ELF-1 (cell line): Measurements from ENCODE around the gene UCHL1.

Source experiments
- DNase-seq: peaks from one replicate; pipeline ENCODE4 v3.0.0-alpha.2; 2016; ENCODE audit warnings: low read depth, low spot score

Gene UCHL1

DNA sequence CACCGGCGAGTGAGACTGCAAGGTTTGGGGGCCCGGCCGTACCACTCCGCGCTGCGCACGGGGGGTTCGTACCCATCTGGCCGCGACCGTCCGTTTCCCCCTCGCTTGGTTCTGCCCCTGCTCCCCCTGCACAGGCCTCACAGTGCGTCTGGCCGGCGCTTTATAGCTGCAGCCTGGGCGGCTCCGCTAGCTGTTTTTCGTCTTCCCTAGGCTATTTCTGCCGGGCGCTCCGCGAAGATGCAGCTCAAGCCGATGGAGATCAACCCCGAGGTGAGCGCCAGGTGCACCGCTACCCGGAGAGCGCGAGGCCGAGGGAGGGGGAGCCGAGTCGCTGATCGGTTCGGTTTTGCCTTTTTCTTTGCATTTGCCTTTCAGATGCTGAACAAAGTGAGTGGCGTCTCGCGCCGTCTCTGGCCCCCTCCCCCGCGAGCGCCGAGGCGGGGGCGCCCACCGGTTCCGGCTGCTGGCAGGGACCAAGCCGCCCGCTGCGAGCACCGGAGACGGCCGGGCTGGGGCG is at the start of gene UCHL1:
UCHL1 (plus strand) TSS at position 189 of the 517 bp plus-strand sequence; CDS start at position 238, 49 bp downstream.
- DNase-seq = peak; percentile 97

DNA sequence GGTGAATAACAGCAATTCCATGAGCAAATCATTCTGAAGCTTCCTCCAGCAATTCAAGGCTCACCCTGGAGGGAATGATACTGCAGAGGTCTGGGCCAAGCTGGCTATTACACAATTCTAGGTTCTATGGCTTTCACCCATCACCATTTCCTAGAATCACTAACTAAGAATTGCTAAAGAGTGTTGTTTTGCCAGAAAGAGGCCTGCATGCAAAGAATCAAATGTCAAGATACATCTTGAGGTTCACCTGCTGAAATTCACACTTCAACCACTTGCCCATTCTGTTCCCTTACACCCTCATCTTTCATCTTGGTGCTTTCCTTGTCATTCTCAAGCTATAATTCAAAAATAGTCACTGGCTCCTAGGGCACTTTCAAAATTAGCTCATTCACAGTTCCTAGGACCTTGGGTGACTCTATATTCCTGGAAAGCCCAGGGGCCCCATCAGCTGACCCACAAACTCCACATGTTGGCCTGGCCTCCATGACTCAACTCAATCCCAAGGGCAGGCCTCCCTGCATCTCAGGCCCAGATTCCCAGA is 49.4 kb upstream of the UCHL1 start:
- DNase-seq = no peak

DNA sequence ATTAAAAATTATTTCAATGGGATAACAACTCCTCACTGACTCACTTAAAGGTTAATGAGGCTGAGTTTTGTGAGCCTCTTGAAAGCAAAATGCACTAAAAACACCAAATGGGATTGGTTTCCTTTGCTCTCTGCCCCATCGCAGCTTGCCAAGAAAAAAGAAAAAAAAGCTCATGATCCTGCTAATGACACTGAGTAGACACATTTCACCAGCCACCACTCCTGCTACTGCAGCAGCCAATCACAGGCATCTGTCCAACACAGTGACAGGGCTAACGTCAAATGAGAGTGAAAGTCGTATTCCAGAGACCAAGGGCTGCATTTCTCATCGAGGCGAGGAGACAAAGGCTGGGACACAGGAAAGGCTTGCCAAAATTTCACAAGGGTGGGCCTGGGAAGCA is 47.5 kb upstream of the UCHL1 start:
- DNase-seq = no peak

DNA sequence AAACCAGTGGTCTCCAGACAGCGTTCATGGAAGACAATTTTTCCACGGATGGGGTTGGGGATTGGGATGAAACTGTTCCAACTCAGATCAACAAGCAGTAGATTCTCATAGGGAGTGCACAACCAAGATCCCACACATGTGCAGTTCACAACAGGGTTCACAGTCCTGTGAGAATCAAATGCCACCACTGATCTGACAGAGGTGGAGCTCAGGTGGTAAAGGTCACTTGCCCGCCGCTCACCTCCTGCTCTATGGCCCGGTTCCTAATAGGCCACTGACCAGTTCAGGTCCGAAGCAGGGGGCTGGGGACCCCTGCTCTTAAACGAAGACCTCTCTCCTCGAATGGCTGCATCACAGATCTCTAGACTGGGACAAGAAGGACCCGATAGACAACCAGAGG is 46.8 kb upstream of the UCHL1 start:
- no peak for DNase-seq

DNA sequence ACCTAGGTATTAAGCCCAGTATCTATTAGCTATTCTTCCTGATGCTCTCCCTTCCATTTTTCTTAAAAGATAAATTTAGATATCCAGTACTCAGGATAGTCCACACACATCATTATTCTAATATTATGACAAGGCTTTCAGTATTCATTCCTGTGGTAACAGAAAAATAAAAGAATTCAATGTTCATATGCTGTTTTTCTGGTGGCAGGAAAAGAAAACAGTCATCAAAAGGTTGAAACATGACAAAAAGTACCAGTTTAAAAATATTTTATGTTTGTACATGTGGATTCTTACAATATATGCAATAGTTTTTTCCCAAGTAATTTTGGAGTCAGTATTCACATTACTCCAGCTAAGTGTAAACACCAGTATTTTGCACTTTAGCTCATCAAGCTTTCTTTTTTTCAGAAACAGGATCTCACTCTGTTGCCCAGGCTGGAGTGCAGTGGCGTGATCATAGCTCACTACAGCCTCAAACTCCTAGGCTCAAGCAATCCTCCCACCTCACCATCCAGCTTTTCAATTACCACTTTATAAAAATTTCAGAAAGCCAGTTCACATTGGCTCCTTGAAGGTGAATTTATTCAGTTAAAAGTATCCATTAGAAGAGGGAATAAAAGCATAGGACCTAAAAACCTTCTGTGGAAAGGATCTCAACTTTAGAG is 44.6 kb upstream of the UCHL1 start:
- no peak for DNase-seq

DNA sequence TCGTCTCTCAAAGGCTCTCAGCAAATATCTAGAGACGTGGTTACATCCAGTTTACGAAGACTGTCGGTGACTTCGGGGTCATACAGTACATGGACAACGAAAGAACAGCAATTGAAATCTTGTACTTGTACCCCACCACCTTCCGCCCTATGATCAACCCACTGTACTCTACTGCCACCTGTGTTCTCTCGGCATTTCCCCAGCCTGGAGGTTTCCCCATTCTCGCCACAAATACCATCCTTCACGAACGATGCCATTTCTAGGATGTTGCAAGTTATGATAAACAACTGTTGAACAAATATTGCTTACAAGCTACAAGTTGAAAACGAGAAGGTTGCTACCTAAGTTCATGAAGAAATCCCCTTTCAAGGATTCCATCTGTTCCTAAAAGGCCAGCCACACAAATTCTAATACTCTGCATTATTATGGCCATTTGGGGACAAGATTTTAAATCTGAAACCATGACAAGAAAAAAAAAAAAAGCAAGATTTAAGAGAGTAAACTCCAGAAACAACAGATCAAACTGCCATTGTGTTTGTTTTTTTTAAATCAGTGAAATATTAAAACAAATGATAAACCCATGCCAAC is 44.0 kb upstream of the UCHL1 start:
- peak; percentile 43 for DNase-seq

DNA sequence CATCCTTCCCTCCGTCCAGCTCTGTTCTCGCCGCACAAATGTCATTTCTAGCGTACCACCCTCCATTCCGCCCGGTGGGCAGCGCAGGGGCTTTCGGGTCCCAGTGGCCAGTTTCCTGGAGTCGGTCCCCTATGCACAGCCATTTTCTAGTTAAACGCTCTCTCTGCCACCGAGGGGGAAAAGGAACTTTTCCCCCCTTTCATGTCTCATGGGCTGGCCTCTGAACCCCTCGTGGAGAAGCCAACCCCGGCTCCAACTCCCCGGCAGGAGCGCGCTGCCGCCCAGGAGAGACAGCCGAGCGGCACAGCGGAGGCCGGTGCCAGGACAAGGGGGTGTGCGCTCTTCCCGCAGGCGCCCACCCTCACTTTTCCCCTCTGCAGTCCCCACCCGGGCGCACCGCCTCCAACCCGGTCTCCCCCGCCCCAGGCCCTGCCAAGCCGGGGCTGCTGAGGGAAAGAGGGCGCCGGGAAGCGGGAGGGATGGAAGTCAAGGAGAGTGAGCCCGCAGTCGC is 43.0 kb upstream of the UCHL1 start:
- DNase-seq = no peak

DNA sequence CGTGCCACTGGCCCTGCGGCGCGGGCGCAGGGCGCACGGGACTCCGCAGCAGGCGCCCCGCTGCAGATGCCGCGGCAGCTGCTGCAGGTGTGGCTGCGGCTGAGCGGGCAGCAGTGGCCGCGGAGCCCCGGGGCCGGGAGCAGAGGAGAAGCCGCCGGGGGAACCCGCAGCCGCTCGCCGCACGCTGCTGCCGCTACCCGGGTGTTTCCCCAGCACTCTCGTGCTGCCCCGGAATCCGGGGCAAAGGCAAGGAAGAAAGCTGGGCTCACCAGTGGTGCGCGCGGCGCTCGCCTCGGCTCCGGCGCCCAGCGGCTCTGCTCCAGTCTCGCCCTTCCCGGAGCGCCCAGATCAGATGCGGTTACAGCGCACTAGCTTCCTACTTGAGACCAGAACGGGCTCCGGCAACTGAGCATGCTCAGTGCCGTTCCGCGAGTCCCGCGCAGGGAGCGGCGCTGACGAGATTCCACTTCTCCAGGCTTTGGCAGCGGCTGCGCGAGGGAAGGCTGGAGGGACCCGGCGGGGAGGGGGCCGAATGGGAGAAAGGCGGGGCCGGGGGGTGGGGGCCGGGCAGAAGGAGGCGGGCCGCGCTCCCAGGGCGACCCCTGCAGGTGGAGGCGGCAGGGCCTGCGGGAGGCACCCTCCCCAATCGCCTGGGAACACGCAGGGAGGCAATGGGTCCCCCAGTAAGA is 42.4 kb upstream of the UCHL1 start, which contains the start of gene APBB2:
APBB2 (minus strand) TSS at position 407 of the 689 bp plus-strand sequence. CDS start 181,288 bp downstream, outside the sequence.
- peak; percentile 98 for DNase-seq

DNA sequence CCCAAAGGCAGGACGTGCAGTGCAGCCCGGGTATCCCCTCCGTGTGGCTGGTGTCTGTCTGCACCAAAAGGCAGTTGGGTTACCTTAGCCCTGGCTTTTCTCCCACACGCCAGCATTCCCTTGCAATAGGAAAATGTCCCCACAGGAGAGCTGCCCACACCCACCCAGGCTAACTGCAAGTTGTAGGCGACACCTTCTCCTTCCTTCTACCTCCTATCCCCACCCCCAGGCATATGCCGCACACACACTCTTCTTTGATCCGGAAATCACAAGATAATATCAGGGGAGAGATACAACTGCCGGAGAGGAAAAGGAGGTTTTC is 41.9 kb upstream of the UCHL1 start:
- DNase-seq = no peak

DNA sequence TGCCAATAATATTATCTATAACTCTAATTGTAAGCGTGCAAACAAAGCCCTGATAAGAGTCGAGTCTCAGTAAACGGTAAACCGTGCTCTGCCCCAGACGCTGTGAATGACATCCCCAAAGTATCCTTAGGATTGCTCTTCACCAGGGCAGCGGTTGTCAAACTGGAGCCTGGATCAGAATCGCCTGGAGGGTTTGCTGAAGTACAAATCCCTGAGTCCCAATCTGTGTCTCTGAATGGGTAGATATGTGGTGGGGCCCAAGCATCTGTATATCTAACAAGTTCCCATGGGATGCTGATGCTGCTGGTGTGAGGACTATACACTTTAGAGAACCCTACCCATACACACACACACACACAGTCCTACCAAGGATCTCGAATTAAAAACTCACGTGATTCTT is 41.6 kb upstream of the UCHL1 start:
- no peak for DNase-seq

DNA sequence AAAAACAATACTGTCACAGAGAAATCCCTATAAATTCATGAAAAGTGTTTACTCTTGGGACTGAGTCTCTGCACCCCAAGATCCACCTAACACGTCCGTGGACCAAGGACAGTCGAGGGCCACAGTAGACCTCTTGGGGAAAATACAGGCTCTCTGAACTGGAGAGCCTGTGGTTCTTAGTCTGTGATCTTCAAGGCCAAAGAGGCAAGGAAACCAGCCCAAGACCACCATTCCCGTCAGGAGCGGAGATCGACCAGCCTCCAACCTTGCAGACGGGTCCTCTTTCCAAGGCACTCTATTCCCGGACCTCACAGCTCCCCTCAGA is 40.8 kb upstream of the UCHL1 start:
- DNase-seq = peak; percentile 72

DNA sequence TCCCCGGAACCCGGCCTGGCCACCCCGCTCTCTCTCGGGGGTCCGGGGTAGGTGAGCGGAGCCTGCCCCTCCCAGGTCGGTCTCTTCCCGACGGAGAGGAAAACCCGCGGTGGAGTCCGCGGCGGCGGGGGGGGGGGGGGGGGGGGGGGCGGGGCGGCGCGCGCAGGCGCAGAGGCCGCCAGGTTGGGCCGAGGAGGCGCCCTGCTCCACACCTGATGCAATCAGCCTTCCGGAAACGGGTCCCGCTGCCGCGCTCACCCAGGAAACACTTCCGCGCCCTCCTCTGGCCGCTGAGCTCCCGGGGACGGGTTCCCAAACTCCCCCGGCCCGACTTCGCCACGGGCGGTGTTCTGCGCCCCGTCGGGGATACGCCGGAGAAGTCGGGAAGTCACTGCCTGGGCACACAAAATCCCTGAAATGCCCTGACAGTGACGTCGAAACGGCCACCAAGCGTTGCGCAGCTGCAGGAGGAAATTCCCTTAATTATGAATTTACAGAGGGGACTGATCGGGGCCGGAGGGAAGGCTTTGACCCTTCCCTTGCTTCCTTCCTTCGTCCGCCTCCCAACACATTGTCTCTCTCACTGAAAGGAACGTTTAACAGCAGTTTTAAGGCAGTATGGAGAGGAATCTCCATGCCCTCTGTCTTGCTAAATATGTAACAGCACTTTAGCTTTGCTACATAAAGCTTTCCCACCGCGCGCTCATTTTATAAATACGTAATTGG is 40.3 kb upstream of the UCHL1 start:
- peak; percentile 88 for DNase-seq

DNA sequence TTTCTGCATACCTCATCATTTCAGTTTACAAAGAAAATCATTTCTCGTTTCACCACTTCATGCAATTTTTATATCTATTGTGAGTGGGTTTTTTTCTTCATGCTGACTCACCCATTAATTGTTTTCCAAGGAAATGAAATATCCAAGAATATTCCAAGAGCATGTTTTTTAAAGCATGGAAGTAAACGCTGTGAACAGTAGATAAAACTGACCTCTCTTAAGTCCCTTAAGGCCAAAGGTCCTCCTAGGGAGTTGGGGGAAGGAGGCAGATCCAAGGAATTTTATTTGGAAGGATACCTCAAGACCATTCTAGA is 39.8 kb upstream of the UCHL1 start:
- no peak for DNase-seq

DNA sequence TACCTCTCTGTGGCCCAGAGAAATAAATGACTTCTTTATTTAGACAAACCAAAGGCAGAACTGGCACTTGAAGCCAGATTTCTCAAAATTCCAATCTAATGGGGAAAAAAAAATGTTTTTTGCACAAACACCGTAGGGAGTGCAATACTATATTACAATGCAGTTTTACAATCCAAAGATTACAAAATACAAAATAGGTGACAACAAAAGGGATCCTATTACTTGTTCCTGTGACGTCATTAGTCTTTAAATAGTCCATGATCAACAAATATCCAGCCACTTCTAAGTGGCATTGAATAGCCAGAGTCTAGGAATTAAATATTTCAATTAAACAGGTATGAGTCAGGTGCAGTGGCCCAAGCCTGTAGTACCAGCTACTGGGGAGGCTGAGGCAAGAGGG is 39.4 kb upstream of the UCHL1 start:
- DNase-seq = no peak

DNA sequence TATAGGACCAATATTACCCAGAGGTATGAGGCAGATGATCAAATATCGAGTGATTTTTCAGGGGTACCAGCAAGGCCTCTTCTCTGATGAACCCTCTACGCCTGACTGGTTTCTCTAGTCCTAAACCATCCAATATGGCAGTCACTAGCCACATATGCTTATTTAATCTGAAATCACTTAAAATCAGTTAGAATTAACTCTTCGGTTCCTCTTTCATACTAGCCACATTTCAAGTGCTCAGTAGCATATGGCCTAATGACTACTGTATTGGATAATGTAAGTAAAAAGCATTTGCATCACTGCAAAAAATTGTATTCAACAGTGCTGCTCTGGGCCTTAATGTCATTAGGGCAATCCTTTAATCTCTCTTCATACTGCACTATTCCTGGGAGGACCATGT is 38.0 kb upstream of the UCHL1 start:
- no peak for DNase-seq

DNA sequence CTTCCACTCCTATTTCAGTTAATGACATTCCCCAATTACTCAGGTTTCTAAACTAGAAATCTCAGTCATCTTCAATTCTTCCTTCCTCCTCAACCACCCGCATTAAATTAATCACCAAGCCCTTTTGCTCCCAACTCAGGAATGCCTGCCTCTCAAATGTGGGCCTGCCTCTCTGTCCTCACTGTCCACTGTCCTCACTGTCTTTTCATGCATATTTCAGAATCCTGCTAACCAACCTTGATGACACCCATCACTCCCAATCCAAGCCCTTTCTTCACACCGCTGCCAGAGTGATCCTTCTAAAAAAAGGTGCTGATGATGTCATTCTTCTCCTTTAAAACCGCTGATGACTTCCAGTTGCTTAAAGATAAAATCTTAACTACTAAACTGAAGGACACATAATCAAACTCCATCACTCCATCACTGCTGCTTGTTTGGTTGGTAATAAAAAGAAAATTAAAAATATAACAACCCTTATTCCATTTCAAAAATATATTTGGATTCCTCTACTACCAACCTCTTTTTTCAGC is 37.2 kb upstream of the UCHL1 start:
- no peak for DNase-seq

DNA sequence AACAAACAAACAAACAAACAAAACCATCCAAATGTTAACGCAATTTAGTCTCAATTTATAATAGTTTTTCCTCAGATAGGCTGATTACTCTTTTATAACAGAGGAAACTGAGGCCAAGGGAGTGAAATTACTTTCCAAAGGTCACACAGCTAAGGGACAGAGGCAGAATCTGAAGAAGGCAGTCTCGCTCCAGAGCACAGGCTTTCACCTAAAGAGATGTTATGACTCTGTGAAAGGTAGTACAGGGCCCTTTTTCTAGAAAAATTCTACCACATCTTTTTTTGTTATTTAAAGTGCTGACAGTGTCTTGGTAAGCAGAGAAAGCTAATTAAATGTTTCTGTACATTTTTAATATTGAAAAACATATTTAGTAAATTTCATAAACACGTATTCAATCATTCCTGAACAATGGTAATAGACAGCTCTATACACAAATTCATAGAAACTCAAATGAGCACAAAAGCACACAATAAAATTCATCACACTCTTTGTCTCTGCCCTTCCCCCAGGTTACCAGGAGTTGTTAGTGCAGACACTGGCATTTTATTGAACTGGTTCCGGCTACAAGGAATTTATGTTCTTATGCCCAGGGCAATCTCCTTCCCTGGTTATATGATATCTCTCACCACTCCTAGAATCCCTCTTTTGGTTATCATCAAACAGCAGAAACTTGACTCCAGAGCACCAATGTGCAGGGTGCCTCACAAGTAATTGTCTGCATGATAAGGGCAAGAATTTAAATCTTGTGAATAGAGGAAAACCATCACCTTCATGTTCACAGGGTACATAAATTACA is 34.7 kb upstream of the UCHL1 start:
- DNase-seq = no peak

DNA sequence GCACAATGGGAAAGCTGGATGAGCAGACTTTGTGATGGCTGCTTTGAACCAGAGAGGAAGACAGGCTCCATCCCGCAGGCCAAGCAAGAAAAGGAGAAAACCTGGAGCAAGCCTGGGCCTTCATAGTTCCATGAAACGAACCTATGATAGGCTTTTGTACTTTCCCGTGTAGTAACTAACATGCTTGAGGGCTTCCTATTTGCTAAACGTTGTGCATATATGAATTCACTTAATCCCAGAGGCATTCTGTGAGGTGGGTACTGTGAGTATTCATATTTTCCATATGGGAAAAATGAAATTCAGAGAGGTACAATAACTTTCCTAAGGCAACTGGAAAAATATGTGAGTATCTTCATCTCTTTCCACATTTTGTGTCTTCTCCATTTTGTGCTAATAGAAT is 28.8 kb upstream of the UCHL1 start:
- no peak for DNase-seq

DNA sequence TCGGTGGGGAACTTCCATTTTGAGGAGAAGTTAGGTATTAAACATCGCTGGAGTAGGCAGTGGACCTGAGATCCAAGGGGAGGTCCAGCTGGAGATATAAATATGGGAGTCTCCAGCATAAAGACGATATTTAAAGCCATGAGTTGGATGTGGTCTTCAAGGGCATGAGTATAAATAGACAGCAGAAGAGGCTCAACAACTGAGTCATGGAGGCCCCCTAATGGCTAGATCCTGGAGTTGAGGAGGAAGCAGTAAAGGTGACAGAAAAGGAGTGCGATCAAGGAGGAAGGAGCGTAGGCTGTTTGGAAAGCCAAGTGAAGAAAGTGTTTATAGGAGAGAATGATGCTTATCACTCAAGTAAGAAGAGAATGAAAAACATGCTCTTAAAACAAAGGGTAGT is 24.3 kb upstream of the UCHL1 start:
- peak; percentile 25 for DNase-seq

DNA sequence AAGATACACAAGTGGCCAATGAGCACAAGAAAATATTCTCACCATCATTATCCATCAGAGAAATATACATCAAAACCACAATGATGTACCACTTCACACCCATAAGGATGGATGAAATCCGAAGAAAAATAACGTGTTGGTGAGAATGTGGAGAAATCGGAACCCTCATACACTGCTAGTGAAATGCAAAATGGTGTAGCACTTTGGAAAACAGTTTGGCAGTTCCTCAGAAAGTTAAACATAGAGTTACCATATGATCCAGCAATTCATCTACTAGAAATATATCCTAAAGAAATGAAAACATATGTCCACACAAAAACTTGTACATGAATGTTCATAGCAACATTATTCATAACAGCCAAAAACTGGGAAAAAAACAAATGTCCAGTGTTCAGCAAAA is 23.9 kb upstream of the UCHL1 start:
- no peak for DNase-seq

DNA sequence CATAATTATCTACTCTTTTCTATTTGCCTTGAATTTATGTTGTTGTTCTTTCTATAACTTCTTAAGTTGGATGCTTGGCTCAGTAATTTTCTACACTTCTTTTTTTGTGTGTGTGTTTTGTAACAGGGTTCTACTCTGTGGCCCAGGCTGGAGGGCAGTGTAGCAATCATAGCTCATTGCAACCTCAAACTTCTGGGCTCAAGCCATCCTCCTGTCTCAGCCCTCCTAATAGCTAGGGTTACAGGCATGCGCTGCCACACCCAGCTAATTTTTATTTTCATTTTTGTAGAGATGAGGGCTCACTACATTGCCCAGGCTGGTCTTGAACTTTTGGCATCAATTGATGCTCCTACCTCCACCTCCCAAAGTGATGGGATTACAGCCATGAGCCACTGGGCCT is 20.7 kb upstream of the UCHL1 start:
- no peak for DNase-seq
